GM18517 (cell line): ENCODE data around the gene ENAH.

Source experiments
- ATAC-seq: cut with Tn5 transposase; IDR thresholded peaks from one replicate; pipeline ENCODE4 v1.9.1; 2021; ENCODE audit warnings: mild to moderate bottlenecking, moderate library complexity; ENCODE audit not compliant: unreplicated experiment

Gene ENAH

DNA sequence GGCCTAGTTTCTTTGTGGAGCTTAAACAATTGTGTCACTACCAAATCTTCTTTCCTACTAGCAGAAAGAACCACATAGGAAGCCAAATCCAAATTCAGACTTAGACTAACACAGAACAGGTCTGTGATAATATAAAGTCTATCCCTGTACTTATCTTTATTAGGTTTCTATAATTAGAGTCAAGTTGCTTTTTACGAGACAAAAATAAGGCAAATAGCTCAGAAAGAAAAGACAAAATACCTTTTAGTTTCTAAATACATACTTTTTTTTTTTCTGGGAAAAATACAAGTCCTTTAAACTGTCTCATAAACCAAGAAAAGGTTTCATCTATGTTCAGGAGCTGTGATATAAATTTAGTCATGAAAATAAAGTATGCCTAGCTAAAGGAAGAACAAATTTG is 146.2 kb downstream of the ENAH start:
- no peak for ATAC-seq

DNA sequence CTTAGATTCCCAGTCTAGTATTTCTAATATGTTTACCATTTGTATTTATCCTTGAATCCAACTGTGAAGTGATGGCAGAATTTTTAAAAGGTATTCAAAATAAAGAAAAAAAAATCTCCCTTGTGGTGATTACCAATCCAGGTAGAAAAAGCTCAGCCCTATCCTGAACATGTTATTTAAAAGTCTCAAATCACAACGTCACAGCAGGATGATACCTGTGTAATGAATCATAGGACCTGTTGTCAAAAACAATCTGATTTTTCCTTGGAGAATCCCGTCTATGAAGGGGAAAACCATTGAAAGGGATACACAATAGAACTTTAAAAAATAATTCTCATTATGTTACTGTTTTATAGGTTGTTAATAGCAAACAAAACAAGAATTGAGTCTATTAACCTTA is 148.1 kb downstream of the ENAH start:
- ATAC-seq: no peak

DNA sequence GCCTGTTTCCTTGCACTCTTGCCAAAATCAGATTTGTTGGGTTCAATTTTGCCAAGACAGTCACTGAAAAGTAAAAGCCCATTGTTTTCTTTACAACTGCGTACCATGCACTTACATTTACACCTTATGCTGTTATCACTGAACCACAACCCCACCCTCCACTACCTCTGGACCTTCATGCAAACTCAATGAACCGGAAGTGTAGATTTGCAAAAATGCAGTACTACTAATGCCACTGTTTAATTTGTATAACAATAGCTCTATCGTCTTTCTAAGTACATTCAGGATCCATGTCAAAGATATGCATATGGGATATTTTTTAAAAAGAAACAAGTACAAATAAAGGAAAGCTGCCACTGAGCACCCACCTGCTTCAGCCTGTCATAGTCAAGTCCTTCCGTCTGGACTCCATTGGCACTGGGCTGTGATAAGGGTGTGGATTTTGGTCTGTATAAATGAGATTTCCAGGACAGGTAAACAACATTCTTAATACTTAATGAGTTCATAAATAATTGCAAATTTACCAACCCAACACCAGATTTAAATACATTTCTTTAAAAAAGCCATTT is 152.2 kb downstream of the ENAH start:
- no peak for ATAC-seq

DNA sequence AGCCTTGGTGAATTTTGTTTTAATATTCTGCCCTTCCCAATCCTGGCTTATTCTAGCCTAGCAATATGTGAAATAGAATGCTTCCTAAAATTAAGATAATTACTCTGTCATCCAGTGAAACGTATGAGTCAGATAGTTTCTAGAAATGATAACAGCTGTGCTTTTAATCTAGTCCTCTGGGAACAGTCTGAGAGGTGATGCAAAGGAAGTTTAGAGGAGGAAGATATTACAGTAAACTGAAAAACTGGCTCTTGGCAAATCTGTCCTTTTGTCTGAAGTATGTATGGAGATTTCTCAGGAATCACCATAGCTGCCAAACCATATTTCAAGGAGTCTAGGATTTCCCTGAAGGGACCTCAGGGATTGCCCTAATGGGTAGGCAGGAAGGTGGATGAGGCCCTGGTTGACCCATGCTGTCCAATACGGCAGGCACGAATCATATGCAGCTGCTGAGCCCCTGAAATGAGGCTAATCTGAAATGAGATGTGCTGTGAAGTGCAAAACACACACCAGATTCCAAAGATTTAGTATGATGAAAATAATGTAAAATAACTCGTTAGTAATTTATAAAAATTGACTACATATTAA is 154.3 kb downstream of the ENAH start:
- no peak for ATAC-seq

DNA sequence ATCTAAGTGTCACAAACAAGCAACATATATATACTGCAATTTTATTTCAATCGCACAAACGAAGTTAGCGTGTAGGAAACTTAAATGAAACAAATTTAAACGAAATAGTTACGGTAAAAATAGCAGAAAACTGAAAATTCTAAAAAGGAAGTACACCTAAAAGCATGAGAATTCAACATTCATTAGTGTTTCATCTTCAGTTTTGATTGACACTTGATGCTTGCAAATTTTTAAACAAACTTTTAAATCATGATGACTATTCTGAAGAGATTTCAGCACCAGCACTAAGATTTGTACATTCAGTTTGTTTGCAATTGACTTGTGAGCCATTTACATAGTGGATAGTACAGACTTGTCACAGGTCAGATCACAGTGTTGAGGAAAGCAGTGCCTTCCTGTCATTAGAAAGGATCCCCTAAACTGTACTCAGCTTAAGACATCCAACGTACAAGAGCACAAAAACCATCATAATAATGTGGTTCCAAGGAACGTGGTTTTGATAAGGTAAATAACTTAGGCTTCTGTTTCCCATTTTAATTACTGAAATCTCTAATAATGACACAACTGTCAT is 158.0 kb downstream of the ENAH start:
- ATAC-seq: no peak

DNA sequence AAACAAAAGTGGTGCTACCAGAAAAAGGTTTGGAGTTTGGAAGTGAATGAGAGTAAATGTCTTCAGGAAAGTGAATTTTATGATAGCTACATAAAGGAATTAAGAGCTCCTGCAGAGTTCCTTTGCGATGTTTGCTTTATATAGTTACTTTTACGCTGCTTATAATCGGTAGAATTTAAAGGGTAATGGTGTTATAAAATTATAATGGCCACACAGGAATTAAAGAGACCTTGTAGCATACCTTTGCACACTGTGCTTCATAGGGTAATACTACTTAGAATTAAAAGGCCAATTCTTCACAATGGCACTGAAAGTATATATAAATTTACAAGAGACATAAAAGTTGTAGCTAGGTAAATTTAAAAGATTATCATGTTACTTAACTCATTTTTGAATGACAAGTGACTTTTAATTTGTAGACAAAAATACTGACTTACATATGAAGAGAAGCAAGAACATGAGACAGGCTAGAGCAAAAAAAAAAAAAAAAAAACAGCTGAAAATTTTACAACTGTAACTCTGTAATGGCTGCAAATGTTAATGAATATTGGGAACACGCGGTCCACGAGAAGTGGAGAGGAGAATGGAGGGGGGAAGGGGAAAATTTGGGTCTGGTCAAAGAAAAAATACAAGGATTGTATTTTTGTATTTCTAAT is 159.2 kb downstream of the ENAH start:
- no peak for ATAC-seq

DNA sequence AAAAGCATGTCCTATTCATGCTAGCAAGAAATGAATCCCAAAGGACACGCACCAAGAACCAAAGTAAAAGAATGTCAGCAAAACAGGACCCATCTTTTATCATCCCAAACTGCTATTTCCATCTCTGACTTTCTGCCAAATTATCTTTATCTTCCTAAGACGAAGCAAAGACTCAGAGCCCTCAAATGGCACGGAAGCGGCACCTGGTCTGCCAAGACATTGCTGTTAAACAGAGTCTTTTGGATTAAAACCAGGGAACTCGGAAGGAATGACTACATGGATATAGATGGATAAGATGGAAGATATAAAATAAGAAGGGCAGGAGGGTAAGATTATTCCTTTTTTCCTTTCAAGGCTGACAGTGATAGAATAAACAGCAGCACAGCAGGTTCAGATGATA is 164.2 kb downstream of the ENAH start:
- ATAC-seq: no peak

DNA sequence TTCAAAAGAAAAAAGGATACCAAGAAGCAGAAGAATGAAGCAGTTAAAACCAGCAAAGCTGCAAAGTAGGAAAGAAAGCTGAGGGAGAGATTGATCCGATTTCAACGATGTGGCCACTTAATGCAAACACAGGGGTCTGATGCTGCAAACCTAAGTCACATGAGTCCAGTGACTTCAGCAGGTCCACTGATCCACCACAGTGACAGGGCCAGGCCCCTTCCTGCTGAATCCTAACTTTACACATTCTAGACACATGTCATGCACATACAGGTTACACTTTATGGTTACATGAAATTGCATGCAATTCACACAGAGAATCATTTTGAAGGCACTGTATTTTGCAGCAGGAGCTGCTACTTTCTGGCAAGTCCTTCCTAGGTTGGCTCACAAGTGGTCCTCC is 166.1 kb downstream of the ENAH start:
- ATAC-seq: no peak

DNA sequence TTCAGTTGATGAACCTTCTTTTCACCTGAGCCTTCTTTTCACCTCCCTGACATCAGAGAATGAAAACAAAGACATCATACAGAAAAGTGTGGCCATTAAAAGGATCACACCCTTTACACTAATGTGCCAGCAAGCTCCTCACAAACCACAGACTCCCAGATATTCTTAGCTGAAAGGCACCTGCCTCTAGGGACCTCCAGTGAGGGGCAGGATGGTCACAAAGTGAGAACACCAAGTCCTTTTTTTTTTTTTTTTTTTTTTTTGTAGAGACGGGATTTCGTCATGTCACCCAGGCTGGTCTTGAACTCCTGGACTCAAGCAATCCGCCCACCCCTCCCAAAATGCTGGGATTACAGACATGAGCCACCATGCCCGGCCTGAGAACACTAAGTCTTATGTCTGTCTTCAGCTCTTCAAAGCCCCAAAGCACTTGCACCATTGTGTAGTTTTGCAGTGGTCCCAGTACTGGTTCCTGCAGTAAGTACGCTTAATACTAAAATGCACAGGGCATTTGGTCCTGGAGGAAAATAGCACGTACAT is 166.9 kb downstream of the ENAH start:
- no peak for ATAC-seq

DNA sequence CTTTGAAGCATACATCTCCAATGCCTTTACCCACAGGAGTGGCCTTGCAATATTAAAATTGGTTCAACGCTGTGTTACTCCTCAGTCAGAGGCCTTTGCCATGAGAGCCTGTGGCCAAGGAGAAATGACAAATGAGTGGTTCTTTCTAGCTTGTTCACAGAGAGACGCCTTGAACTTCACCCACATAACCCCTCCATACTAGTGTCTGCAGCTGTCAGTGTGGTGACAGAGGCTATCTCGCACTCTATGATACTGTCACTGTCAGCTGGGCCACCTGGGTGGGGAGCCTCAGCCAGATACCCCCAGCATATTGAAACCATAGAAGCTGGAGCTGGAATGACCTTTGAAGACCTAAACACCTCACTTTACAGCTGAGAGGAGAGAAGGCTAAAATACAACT is 167.7 kb downstream of the ENAH start:
- ATAC-seq: no peak

DNA sequence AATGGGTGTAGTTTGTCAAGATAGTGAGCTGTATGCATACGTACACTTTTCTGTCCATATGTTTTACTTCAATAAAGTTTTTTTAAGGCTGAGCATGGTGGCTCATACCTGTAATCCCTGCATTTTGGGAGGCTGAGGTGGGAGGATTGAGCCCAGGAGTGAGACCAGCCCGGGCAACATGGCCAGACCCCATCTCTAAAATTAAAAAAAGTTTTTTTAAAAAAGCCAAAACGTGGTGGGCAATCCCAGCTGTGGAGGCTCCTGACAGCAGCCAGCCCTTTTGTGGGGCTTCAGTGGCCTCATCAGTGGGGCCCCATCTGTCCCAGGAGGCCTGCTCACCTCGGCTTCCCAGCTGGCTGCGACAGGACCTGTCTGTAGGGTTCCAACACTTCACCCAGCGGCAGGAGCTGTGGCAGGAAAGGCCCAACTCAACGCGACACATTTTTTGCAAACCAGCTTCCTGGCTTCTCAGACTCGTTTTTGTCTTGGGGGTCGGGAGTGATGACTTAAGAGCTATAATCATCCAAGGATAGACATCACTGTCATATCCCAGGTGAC is 168.2 kb downstream of the ENAH start:
- ATAC-seq: no peak

DNA sequence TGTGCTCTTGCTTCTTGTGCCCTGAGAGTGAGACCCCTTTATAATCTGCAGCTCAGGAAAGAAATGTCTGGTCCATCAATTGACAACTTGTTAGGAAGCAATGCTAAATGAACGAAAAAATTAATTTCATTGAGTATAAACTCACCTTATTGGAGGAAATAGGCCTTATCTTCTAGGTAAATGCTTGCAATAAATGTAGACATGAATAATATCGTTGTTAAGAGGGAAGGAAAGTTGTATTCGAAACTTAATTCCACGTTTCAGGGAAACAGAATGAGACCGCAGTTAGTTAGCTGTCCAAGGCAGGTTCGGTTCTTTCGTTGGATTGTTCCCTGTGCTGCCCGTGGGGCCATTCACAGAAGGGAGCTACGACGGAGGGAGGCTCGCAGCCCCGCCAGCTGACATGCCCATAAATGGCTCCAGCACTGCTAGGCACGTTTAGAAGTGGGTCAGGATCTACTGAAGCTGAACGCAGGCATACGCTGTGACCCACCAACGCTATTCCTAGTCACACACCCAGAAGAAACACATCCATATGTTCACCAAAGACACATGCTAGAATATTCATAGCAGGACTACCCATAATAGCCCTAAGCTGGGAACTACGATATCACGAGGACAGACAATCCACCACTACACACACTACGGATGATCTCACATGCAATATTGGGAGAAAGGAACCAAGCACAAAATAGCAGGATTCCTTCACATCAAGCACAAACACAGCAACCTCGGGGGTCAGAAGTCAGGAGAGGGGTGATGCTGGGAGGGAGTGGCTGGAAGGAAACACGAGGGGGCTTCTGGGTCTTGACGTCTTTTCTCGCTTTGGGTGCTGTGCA is 168.9 kb downstream of the ENAH start:
- ATAC-seq: no peak

DNA sequence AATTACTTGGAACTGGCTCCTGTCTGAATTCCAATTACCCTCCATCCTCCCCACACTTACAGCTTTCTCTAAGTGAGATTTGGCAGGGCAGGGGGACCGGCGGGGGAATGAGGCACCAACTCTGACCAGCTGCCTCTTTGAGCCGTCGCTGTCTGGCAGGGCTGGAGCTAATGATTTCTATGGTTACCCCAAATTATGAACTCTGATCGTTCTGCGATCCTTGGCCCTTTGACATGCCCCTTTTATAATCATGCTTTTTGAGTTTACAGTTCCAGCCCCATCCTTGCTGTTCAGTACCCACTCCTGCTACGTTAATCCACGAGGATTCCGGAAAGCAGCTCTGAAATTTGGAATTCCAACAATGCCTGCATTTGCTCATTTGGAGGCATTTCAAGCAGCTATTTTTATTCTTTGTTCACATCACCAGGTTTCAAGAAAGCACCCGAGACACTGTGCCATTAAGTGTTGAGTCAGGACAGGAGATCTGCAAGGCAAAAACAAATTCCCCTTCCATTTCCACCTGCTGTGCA is 170.4 kb downstream of the ENAH start:
- no peak for ATAC-seq

DNA sequence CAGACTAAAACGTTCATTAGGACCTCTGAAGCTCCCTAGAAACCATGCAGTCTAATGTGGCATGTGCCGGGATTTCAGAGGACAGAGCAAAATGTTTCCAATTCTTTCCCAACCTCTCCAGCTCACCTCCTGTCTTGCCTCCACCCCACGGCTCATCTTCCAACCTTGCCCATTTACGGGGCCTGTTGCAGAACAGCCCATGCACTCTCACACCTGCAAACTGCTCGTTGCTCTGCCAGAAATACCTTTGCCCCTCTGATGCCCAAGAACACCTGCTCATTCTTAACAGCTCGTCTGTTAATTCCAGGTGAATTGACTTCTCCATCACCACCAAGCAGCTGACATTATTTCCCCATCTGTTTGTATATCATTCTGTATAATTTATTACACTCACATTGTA is 171.2 kb downstream of the ENAH start:
- no peak for ATAC-seq

DNA sequence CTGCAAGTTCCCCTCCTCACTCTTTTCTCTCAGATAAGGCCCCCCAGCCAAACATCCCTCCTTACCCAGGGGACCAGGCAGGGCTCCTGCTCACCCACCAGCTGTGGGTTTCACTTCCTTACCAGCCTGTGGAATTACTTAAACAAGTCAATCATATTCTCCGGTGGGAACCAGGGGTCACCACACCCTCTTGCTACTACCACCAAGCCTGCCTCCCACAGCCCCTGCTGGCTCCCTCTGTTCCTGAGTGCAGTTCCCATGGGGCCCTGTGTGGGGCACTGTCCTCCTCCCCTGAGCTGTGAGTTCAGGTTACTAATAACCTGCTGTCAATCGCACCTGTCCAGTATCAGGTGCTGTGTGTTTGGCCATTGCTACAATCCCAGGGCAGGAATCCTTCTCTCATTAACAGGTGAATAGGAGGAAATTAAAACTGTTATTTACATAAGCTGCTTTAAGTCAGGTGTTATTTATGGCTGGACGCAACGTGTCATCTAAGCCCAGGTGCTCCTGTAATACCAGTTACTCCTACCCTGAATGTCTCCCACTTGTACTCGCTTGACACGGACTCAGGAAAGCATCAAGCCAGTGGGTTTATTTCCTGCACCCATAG is 172.0 kb downstream of the ENAH start:
- ATAC-seq: peak; percentile 82

DNA sequence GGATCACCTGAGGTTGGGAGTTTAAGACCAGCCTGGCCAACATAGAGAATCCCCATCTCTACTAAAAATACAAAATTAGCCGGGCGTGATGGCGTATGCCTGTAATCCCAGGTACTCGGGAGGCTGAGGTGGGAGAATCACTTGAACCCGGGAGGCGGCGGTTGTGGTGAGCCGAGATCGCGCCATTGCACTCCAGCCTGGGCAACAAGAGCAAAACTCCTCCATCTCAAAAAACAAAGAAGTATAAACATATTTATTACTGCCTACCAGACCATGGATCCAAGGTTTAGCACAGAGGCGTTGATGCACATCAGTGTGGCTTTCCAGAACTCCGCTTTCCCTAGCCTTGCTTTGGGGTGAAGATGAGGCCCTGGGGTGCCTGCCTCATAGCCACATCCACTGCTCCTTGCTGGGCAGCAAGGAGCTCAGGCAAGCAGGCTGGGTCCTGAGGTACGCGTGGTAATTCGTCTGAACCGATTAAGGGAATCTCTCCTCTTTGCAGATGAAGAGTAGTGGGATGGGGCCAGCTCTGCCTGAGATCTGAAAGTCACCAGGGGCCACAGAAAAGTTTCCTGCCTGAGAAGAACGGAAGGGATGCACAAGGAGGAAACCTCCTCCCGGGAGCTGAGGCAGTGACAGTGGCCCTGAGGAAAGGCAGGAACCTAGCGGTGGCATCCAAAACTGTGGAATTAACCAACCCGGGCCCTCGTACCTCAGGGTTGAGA is 172.8 kb downstream of the ENAH start:
- no peak for ATAC-seq

DNA sequence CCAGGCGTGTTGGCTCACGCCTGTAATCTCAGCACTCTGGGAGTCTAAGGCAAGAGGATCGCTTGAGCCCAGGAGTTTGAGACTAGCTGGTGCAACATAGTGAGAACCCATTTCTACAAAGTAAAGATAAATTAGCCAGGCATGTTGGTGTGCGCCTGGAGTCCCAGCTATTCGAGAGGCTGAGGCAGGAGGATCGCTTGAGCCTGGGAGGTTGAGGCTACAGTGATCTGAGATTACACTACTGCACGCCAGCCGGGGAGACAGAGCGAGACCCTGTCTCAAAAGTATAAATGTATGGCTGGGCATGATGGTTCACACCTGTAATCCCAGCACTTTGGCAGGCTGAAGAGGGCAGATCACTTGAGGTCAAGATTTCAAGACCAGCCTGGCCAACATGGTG is 173.6 kb downstream of the ENAH start:
- ATAC-seq: no peak

DNA sequence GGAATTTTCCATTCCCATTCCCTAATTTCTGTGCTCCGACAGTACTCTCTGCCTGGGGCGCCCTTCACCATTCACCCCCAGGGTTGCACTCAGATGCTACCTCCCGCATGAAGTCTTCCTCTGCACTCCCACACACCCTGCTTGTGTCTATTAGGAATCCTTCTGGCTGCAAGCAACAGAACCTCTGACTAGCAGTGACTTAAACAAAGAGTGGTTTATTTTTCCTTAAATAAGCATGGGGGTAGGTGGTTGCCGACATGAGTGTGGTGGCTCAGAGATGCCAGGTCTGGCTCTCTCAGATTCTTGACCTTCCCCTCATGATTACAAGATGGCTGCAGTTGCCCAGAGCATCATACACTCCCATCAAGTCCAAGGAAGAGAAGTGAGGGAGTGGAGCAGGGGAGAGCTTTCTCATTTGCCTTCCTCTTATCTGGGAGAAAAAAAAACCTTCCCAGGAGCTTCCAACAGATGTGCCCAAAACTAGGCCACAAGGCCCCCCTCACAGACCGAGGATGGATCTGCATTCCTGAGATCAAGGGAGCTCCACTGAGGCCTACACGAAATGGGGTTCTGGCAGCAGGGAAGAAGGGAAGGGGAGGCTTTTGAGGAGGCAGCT is 175.5 kb downstream of the ENAH start:
- ATAC-seq: no peak

DNA sequence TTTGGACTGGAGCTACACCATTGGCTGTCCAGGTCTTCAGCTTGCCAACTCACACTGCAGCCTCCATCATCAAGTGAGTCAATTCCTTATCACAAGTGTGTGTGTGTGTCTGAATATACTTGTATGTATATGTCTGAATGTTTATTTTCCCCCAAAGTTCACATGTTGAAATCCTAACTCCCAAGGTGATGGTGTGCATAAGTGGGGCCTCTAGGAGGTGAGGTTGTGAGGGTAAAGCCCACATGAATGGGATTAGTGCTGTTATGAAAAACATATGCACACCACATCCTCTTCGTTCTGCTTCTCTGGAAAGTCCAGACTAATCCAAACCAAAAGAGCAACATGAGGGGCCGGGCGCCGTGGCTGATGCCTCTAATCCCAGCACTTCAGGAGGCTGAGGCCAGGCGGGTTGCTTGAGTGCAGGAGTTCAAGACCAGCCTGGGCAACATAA is 176.4 kb downstream of the ENAH start:
- ATAC-seq: no peak
